ENCODE results near the gene PLPPR5. TPM values are rescaled to one million over a fixed set of nuclear protein-coding genes. Genes with fewer than 3 reads are reported as not detected.

The PLPPR5 gene
- total and polyA plus RNA-seq, 7 donors: 0.13 to 1.1 (median 0.55) TPM; not detected in 2

DNA sequence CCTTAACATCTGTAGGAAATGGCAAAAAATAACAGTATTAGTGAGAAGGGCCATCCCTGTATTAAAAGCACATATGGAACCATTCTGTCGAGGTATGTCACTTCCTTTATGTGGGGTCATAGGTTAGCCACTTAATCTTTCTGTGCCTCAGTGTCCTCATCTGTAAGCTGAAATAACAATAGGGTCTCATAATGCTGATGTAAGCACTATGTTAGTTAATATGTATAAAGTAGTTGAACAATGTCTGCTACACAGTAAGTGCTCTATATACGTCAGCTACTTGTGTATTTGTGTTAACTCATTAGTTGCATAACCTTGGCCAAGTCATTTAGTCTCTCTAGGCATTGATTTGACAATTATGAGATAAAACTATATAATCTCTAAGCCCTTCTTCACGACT is 11.8 kb downstream of the PLPPR5 start:
- WGBS, 2 donors: 59 to 65% methylated on average over 3 of the region's 3 CpGs
- H3K36me3 ChIP-seq: no peaks in the 10 kb centered on the region
- H3K27ac ChIP-seq: no peak overlapping the region
- intact Hi-C loops (cut with DNase I): no loop called here
- peaks cover 0 to 11% (median 0%) of the 10 kb centered on the region in 4 donors for H3K4me1 ChIP-seq
- H3K27me3 ChIP-seq: no peaks in the 10 kb centered on the region
- H3K4me3 ChIP-seq: no peak overlapping the region
- DNase-seq: no peak
- TF ChIP-seq EP300 (IDR thresholded peaks at IDR 0.05): no peak
- no peak for TF ChIP-seq POLR2AphosphoS5 (IDR thresholded peaks at IDR 0.05)
- TF ChIP-seq, protein P1, sequence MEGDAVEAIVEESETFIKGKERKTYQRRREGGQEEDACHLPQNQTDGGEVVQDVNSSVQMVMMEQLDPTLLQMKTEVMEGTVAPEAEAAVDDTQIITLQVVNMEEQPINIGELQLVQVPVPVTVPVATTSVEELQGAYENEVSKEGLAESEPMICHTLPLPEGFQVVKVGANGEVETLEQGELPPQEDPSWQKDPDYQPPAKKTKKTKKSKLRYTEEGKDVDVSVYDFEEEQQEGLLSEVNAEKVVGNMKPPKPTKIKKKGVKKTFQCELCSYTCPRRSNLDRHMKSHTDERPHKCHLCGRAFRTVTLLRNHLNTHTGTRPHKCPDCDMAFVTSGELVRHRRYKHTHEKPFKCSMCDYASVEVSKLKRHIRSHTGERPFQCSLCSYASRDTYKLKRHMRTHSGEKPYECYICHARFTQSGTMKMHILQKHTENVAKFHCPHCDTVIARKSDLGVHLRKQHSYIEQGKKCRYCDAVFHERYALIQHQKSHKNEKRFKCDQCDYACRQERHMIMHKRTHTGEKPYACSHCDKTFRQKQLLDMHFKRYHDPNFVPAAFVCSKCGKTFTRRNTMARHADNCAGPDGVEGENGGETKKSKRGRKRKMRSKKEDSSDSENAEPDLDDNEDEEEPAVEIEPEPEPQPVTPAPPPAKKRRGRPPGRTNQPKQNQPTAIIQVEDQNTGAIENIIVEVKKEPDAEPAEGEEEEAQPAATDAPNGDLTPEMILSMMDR (IDR thresholded peaks at IDR 0.05): no peak
- TF ChIP-seq POLR2A (IDR thresholded peaks at IDR 0.05): no peak
- H3K9me3 ChIP-seq: no peaks in the 10 kb centered on the region

GRCh38 chr1:98991127-98992012 is 13.3 kb downstream of the PLPPR5 start:
- Histone ChIP-seq H3K4me1 (peaks cover 0 to 11% (median 0%) of the 10 kb centered on the region in 4 donors), H3K36me3 (no peaks in the 10 kb centered on the region), H3K27me3 (no peaks in the 10 kb centered on the region), H3K27ac (no peak overlapping the region), H3K4me3 (no peak overlapping the region), H3K9me3 (no peaks in the 10 kb centered on the region)
- 73 to 76% methylated on average over 4 of the region's 4 CpGs for WGBS, 2 donors
- no peak for TF ChIP-seq POLR2AphosphoS5 (IDR thresholded peaks at IDR 0.05)
- no peak for TF ChIP-seq POLR2A (IDR thresholded peaks at IDR 0.05)
- TF ChIP-seq, protein P1 (IDR thresholded peaks at IDR 0.05): no peak
- no peak for TF ChIP-seq EP300 (IDR thresholded peaks at IDR 0.05)
- DNase-seq: no peak
- intact Hi-C loops (cut with DNase I): no loop called here

DNA sequence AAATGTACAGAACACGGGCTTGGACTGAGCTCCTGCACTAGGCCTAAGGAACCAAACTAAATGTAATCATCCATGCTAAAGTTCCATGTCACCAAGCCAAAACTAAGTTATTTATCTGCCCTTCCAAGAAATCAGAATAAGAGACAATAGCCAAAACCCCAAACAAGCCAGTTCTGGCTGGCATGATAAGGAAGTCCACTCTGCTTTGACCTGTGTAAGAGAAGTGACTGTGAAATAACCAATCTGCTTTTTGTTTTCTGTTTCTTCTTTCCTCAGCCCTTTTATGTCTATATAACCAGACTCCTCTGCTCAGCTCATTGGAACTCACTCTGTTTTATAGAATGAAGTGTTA is 15.1 kb downstream of the PLPPR5 start:
- DNase-seq: no peak
- Histone ChIP-seq H3K4me1 (peaks cover 0 to 11% (median 0%) of the 10 kb centered on the region in 4 donors), H3K9me3 (no peaks in the 10 kb centered on the region), H3K36me3 (no peaks in the 10 kb centered on the region), H3K27me3 (no peaks in the 10 kb centered on the region), H3K4me3 (no peak overlapping the region), H3K27ac (peak overlapping the region in 1 of 4 donors; percentile 8)
- TF ChIP-seq POLR2AphosphoS5 (IDR thresholded peaks at IDR 0.05) (no peak), EP300 (IDR thresholded peaks at IDR 0.05) (no peak), POLR2A (IDR thresholded peaks at IDR 0.05) (no peak)
- TF ChIP-seq, protein P1 (IDR thresholded peaks at IDR 0.05): no peak
- 87 to 91% methylated on average over 1 of the region's 1 CpG for WGBS, 2 donors
- intact Hi-C loops (cut with DNase I): no loop called here

DNA sequence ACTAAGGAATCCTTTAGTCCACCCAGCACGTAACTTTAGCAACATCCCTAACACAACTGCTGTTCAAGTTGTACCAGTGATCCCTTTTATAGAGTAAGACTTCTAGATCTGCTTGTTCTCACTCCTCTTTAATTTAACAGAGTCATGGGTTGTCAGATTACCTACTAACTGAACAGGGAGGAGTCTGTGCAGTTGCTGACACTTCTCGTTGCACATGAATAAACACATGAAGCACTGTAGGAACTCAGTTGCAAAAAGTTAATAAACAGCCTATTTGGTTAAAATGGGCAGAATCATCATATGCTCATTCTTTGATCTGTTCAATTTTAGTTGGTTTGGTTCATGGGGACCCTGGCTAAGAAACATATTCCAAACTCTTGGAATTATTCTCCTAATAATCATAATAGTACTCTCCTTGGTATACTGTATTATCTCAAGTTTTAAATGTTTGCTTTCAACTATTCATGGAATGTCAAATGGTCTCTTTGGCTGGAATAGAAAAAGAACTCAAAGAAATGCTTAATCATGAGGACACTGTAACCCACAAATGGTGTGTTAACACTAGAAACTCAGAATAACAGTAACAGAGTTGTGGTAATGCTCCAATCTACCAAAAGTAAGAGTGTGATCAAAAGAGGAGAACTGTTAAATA is 15.6 kb downstream of the PLPPR5 start:
- TF ChIP-seq, protein P1 (IDR thresholded peaks at IDR 0.05): no peak
- TF ChIP-seq POLR2A (IDR thresholded peaks at IDR 0.05): no peak
- TF ChIP-seq POLR2AphosphoS5 (IDR thresholded peaks at IDR 0.05): no peak
- no peak for TF ChIP-seq EP300 (IDR thresholded peaks at IDR 0.05)
- intact Hi-C loops (cut with DNase I): no loop called here
- 75 to 77% methylated on average over 2 of the region's 2 CpGs for WGBS, 2 donors
- Histone ChIP-seq H3K9me3 (no peaks in the 10 kb centered on the region), H3K4me3 (no peak overlapping the region), H3K27ac (peak overlapping the region in 1 of 4 donors; percentile 8), H3K36me3 (no peaks in the 10 kb centered on the region), H3K27me3 (no peaks in the 10 kb centered on the region), H3K4me1 (peaks cover 0 to 11% (median 0%) of the 10 kb centered on the region in 4 donors)
- DNase-seq: no peak

Measured in sigmoid colon (tissue), 7 donors.